GM18526 (cell line): Measurements from ENCODE around the gene ARVCF.

Experiments
- POLR2A ChIP-seq: IDR thresholded peaks from 3 replicates; pipeline ENCODE4 v1.6.1; 2011; ENCODE audit not compliant: insufficient read length; ENCODE audit errors: extremely low read depth

ARVCF gene

GRCh38 chr22:20018001-20018400, 1.4 kb upstream of the ARVCF start:
- no peak for TF ChIP-seq POLR2A

DNA sequence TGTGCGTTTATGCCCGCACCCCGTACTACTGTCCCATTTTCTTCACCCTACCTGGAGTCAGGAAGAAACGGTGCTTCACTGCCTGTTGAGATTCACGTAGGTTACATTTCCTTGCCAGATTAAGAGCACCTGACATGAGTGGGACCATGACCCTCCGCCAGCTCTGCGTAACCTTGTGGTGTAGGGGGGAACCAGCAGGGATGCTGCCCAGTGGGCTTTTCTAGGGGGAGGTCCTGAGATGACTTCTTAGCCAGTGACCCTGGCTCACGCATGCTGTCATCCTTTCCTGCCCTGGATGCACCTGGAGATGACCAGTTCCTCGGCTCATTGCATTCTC, 967 bp upstream of the ARVCF start:
- TF ChIP-seq POLR2A, result no peak

DNA sequence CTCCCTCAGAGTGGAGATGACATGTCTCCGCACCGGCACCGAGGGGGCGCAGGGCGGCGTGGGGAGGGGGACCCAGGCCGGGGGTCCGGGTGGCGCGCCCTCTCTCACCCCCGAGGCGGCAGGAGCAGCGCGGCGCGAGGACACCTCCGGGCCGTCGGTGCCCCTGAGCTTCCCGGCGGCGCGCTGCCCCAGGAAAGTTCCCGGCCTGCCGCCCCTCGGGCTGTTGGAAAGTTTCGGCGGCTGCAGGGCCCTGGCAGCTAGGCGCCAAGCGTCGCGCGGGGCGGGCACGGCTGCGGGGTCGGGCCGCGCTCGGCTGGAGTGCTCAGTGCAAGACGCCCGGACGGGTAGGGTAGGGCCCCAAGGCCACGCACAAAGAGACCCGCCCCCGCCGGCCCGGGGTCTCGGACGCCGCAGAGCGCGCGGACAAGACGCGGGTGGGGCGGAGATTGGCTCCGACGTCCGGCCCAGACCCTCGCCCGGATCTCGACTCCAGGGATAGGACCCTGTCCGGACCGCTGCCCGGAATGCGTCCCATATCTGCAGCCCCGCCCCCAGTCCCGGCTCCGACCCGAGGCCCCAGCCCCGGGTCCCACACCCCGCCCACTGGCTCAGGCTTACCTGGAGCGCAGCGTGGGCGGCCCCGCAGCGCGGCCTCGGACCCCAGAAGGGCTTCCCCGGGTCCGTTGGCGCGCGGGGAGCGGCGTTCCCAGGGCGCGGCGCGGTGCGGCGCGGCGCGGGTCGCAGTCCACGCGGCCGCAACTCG, 471 bp downstream of the ARVCF start:
- no peak for TF ChIP-seq POLR2A

DNA sequence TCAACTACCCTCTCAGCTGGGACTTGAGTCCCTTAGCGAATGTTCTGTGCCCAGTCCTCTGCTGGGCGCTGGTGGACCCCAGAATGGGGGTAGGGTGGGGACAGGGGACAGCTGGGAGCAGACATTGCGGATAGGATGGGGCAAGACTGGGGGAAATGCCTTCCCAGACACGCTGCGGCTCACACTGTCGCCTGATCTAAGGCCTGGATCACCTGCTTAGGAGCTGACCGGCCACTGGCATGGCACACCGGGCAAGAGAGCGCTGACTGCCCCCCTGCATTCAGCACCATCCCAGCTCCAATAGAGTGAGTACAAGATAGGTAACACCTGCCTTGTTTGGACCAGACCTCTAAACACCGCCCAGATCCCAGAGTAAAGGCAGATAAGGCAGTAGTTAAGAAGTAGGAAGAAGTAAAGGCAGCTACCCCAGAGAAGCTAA, 1.4 kb downstream of the ARVCF start:
- no peak for TF ChIP-seq POLR2A

DNA sequence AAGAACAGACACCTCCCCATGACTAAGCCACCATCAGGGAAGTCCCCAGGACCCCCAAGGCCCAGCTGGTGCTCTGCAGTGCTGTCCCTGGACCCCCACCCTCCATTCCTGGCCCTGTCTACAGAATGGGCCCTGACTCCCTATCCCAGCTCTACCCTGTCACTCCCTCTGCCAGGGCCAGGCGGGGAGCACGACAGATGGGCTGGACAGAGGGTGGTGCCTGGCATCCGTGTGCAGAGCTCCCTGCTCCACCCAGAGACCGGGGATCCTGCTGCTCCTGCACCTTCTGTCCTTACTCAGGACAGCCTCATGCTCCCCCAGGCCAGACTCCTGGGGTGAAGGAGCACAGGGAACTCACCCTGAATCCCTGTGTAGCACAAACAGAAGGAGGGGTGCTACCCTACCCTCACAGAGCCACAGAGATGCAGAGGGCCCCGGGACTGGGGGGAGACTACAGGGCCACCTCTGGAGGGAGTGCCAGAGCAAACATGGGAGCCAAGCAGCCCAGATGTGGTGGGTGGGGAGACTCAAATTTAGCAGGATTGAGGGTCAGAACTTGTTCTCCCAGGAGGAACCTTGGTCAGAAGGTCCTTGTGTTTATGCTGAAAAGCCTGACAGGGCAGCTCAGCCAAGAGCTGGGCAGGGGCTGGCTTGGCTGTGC, 2.0 kb downstream of the ARVCF start:
- no peak for TF ChIP-seq POLR2A

DNA sequence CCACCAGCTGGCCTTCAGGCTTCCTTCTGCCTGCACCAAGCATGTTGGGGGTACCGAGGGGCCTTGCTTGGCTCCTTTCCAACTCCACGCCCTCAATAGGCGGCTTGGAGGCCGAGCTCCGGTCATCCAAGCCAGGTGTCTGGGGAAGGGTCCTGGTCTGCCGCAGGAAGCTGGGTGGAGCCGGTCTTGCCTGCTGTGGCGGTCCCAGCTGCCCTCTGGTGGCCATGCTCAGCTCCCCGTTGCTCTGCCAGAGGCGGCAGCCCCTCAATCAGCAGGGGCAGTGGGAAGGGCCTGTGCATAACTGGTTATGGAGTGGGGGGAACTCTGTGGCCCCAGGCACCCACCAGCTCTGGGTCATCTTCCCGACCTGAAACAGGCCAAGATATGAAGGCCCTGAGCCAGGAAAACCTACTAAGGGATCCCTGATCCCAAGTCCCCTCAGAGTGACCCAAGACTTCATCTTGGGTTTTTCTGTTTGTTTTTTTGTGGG, 3.2 kb downstream of the ARVCF start:
- TF ChIP-seq POLR2A, result no peak

- no peak for TF ChIP-seq POLR2A
Observed at GRCh38 chr22:20012741-20013331, 3.8 kb downstream of the ARVCF start.

DNA sequence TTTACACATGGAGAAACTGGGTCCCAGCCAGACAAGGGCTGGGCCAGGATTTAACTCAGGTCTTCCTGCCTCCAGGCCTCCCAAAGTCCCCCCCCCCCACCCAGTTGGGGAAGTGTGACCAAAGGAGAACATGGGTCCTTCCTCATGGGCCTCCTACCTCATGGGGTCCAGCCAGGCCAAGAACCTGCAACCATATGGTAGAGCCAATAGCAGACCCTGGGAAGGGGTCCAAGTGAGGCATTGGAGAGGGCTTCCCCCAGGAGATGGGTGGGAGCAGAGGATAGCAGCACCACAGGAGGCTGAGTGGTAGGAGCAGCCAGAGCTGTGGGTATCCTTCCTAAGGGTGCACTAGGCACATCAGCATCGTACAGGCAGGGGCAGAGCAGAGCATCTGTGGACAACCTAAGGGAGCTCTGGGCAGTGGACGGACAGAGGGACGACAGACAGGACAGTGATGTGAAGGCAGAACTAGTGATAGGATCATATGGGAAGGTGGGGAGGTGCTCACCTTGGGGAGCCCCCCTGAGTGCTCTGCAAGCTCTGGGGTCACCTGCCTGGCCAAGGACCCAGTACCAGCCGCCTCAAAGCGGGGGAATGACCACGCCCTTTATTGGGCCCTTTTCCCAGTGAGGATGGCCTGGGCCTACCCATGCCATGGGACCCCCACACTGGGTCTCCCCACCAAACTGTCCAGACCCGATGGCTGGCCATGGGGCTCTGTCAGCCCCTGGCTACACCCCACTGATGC, 4.5 kb downstream of the ARVCF start:
- no peak for TF ChIP-seq POLR2A

DNA sequence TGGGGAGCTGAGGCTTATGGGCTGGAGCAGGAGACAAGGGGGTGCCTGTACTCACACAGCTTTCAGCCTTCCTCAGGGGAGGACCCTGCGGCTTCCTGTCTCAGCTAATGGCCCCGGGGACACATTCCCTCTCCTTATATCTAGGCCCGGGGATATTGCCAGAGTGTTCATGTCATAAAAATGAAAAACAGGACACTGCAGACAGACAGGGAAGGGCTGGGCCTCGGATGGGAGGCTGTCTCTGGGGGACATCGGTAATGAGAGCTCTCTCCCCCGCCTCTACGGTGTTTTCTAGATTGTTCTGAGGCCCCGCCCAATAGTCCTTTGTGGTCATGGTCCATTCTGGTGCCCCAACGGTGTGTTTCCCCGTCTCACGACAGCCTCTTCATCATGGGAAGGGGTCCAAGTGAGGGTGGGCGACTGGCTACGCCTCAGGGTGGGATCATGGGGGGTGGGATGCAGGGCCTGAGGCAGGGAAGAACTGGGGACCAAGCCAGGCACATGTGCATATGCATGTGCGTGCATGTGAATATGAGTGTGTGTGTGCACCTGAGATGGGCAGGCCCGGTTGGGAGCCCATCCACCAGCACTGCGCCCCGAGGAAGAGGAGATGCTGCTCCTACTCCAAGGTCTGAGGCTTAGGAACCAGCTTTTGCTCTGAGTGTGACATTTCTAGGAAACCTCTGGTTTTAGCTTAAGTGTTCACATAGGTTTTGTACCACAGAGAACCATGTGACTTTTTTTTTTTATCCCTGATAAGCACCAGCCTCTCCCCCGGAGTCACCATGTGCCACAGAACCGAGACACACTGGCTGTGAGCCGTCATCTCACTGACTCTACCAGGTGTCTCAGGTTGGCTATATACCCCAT, 5.3 kb downstream of the ARVCF start:
- TF ChIP-seq POLR2A, result no peak

DNA sequence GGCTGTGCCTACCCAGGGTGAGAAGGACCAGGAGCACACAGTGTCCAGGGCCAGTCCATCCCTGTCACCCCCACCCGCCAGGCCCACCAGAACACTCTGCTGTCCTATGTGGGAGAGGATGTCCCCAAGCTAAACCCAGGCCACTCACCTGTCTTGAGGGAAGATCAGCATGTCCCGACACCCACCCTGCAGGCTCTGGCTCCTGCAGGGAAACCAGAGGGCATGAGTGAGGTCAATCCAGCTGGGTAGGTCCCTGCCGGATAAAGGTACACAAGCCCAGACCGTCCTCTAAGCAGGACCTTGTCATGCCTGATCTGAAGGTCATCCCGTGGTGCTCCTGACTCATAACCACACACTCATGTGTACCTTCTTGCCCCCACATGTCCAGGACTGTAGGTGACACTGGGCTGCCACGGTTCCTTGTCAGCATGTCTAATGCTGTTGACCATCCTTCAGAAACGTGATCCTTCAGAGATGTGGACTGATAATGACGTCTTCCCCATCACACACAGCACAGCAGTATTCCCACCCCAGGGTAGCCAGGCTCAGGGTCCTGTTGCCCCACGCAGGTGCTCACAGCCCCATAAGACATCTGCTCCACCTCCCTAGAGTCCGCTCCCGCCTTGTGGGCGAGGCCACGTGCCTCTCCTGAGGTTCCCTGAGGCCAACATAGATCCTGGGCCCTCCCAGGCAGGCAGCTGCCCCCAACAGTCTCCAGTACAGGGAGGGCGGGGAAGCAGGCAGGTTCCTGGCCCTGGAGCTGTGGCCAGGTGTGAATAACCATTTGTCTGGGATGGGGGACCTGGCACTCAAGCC, 6.1 kb downstream of the ARVCF start:
- no peak for TF ChIP-seq POLR2A

- TF ChIP-seq POLR2A, result no peak
Observed at GRCh38 chr22:20009582-20010306, 6.9 kb downstream of the ARVCF start.

DNA sequence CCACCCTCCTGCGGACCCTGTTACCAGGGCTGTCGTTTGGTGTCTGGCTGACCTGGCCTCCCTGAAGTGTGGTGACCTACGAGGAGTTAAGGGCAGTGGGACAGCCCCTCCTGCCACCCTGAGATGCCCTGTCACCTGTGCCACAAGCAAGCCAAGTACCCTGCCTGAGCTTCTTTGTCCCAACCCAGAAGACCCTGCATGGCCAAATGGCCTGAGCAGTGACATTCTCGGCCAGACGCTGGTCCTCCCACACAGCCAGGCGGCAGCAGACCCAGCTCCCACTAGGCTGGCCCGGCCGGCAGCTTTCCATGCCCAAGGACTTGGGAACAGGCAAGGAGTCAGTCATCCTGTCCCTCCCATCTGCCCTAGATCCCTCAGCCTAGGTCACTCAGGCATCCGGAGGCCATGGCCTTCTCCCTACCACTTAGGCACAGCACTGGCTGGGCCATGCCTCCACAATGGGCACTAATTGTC, 7.6 kb downstream of the ARVCF start:
- TF ChIP-seq POLR2A, result no peak
